AG09319 (cell line): ENCODE results near the gene SV2C.
"Not testable (repeated sequence)": the region's sequence is repeated elsewhere in the genome, so short reads cannot be mapped to it uniquely, and the experiment has no call there.

Experiments
- DNase-seq: peaks from one replicate; pipeline ENCODE4 v3.0.0-alpha.2; 2010; ENCODE audit warnings: low read depth; ENCODE audit errors: extremely low read depth
- CTCF ChIP-seq: IDR thresholded peaks from 2 replicates; pipeline ENCODE4 v1.5.1; 2011; ENCODE audit warnings: low read depth, mild to moderate bottlenecking, inconsistent platforms, low read length, moderate library complexity

The SV2C gene

DNA sequence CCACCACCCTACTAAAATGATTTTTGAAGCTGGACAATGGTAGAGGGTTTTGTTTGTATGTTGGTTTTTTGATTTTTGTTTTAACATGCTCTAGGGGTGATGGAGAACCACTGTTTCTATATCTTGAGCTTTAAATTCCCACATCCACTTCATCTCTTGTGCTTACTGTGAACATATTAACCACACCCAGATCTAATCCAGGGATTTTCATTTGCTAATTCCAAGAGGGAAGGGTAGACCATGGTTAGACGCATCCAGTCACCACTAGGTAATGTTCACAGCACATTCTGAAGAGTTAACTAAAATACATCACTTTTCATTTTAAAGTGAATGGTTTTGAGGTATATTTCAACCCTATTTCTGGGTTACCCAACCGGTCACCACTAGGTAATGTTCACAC, 283.4 kb downstream of the SV2C start:
- TF ChIP-seq CTCF, result no peak
- no peak for DNase-seq

DNA sequence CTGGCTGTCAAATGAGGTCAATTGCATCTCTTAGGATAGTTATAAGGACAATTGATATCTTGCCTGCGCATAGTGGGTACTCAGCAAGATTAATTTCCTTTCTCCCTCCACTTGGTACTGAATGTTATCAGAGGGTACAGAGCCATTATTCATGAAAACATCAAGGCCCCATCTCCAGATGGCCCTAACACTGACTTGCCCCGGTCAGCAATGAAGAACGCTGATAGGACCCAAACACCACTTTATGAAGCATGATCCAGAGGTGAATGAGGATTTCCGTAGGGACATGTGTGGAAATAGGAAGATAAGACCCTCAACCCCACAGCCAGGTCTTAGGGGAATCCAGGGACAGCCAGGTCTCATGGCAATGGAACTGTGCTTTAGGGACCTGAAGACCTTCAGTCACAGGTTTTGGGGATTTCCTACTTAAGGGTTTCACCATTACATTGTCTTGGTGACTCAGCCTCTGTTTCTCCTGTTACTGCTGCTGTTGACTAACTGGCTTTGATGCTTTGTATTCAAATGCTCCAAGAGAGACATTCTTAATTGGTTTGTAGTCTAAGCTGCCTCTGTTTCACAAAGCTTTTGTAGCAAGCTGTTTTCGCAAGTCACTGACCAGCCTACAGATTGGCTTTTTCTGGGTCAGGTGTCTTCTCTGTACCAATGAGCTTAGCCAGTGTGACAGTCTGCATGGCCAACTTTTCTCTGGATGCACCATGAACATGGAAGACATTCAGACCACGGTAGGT, 284.6 kb downstream of the SV2C start:
- no peak for TF ChIP-seq CTCF
- DNase-seq, result no peak

DNA sequence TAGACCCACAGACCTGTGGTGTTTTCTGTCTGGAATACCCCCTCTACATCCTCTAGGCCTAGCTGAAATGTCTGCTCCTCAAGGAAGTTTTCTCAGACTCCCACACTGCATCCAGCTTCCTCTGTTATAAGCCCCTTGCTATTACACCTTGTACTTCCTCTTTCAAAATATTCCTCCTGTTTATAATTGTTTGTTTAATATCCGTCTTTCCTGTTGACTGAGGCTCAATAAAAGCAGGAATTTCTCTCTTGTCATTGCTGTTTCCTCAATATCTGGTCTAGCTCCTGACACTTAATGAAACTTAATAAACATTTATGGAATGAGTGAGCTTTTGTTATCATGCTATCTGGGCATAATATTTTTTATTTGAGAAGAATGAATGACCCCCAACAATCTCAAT, 285.8 kb downstream of the SV2C start:
- DNase-seq, result no peak
- no peak for TF ChIP-seq CTCF

DNA sequence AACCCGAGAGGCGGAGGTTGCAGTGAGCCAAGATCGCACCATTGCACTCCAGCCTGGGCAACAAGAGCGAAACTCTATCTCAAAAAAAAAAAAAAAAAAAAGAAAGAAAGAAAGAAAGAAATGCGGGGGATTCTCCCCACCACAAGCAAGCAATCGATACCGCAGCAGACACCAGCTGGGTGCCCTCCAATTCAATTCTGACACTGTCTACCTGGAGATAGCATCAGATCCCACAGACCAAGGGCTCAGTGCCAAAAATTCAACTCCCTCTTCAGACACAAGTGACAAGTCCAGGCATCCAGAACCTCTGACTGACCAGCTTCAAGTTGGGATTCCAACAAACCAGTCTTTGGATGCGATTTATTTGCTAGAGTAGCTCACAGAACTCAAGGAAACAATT, 286.5 kb downstream of the SV2C start:
- not testable (repeated sequence) for DNase-seq

DNA sequence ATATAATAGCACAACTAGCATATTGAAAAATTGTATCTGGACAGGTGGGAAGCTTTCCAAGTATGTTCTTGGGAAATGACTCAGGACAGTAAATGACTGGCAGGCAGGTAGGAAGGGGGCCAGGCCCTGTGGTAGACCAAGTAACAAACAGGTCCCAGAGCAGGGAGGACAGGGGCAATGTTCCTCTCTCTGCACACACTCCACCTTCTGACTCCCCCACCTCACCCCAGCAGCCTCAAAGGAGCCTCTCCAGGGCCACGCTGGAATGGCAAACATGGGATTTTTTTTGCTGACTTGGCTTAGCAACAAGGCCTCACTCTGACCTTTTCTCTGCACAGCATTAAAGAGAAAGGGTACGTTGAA, 288.8 kb downstream of the SV2C start:
- DNase-seq, result no peak

DNA sequence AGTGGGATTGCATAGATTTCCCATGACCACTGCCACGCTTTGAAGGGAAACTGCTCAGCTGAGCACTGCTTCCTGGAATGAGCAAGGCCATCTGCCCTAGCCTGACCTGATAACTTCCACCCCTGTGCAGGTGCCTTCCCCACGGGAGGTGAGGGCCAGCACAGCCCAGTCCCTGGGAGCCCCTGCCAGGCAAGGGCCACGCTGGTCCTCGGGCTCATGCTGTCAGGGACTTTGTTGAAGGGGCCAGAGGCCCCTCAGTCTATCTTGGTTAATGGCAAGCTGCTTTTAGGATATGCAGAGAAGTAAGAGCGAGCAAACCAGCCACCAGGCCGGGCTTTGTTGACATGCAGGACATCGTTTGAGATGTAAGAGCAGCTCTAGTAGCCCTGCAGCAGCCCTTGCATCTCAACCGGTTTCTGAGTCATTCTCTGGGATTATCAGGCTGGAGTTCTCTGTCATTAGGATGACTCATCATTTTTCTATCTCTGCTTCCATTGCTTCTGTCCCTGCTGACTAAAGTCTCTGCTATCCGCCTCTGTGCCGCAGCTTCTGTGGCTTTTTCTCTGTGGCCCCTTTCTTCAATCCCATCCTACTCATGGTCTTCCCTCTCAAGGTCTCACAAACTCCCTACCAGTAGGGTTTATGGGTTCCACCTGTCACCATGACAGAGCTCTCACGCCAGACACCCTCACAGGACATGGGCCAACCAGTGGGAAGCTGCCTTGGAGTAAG, 289.3 kb downstream of the SV2C start:
- no peak for TF ChIP-seq CTCF
- peak; percentile 27 for DNase-seq

More for the DNA sequence above, 288.8 kb downstream of the SV2C start:
- no peak for TF ChIP-seq CTCF

- no peak for TF ChIP-seq CTCF
- DNase-seq, result no peak
Observed at GRCh38 chr5:76376148-76376865, 293.1 kb downstream of the SV2C start.
